Retina (tissue), 1 donor: ENCODE measurements around the gene SOX14.

Source experiments
- DNase-seq: peaks from one replicate; pipeline ENCODE4 v3.0.0-alpha.2; 2016

SOX14 gene

GRCh38 chr3:137764001-137764433 lies at the start of gene SOX14:
Gene SOX14 (plus strand): TSS chr3:137764315. CDS start chr3:137764785, 470 bp downstream.
- DNase-seq: no peak

- no peak for DNase-seq
These were observed 49.6 kb upstream of the SOX14 start for GRCh38 chr3:137714551-137714950.

DNA sequence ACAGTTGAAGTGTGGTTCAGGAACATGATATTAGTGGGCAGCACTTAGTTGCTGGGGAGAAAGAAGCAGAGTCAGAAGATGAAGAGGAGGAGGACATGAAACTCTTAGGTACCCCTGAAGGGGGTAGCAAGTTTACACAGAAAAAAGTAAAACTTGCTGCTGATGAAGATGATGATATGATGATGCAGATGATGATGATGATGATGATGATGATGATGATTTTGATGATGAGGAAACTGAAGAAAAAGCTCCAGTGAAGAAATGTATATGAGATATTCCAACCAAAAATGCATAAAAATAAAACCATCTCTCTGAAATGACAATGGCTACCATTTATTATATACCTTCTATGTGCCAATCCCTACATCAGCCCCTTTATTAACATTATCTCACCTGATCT lies 39.9 kb upstream of the SOX14 start:
- no peak for DNase-seq

- DNase-seq: no peak
These were observed 26.9 kb upstream of the SOX14 start for GRCh38 chr3:137737208-137737607.

GRCh38 chr3:137738710-137739109 lies 25.4 kb upstream of the SOX14 start:
- no peak for DNase-seq

- DNase-seq: no peak
These were observed 20.5 kb upstream of the SOX14 start for GRCh38 chr3:137743608-137744007.

DNA sequence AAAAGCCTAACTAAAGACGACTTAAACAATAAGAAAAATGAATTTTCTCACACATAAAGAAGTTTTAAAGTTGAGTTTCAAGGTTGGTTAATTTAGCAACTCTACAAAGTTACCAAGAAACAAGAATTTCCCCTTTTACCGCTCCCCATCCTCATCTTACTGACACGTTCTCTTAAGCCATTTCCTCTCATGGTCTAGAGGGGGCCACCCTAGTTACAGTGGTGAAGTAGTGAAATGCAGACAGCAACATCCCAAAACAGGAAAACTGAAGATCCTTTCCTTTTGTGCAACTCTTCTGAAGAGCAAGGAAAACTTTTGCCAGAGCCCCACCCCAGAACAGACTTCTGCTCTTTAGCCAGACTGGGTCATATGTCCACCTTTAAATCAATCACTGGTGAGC lies 17.3 kb upstream of the SOX14 start:
- no peak for DNase-seq

GRCh38 chr3:137759505-137759904 lies 4.6 kb upstream of the SOX14 start:
- DNase-seq: no peak

GRCh38 chr3:137760341-137761098 lies 3.6 kb upstream of the SOX14 start:
- DNase-seq: peak; percentile 52

GRCh38 chr3:137761099-137761562 lies 3.0 kb upstream of the SOX14 start:
- DNase-seq: peak; percentile 58

DNA sequence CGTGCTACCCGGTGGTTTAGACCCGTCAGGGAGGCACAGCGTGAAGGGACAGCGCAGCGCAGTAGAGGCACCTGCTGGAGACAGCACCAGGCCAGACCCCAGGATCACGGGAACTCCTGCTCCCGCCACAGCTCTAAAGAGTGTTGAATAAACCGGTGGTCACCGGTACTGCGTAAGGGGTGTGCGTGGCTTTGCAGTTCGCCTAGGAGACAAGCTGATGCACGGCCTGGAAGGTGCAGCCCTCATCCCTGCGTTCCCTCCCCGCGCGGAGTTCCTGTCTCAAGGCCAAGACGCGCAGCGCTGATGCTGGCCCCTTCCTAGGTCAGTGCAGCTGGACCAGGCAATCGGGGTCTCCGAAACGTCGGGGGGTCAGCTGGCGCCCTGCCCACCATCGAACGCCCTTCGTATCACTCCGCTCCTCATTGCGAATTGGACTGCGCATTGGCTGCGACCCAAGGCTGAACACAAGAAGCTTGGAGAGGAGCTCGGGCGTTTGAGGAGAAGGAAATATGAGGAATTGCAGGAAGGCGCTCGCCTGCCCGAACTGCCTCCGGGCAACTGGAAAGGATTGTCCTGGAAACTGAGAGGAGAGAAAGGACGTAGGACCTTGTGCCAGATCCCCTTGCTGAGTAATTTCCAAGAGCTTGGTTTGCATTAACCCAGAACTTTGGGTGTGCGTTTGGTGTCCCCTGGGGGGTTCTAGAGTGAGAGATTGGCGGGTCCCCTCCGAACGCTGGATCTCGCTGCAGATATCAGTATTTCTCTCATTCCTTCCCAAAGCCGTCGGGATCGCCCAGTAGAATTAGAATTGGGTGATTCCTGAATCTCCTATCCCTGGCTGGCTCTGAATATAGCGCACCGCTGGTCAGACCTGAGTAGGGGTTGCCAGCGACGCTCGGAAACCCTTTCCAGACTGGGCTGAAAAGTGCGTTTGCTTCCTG lies 2.3 kb upstream of the SOX14 start:
- peak; percentile 69 for DNase-seq

GRCh38 chr3:137762674-137763593 lies 1.2 kb upstream of the SOX14 start:
- DNase-seq: peak; percentile 69

DNA sequence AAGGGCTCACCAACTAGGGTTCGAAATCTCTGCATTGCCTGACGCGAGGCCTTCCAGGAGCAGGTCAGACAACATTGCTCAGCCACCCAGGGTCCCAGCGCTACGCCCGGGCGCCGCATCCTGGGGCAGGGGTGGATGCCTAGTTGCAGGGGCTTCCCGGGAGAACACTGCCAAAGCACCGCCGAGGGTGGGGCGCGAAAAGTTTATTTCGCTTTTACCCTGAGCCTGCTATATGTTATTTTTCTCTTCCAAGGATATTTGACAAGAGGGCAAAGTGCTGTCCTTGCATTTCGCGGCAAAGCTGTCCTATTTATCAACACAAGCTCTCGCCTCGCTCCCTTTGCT lies 549 bp upstream of the SOX14 start:
- DNase-seq: peak; percentile 70

- peak; percentile 61 for DNase-seq
These were observed 621 bp downstream of the SOX14 start for GRCh38 chr3:137764563-137765309.

GRCh38 chr3:137765310-137766033 lies 1.4 kb downstream of the SOX14 start:
- no peak for DNase-seq

- peak; percentile 57 for DNase-seq
These were observed 2.1 kb downstream of the SOX14 start for GRCh38 chr3:137766041-137766875.

GRCh38 chr3:137766876-137767537 lies 2.9 kb downstream of the SOX14 start:
- peak; percentile 66 for DNase-seq

DNA sequence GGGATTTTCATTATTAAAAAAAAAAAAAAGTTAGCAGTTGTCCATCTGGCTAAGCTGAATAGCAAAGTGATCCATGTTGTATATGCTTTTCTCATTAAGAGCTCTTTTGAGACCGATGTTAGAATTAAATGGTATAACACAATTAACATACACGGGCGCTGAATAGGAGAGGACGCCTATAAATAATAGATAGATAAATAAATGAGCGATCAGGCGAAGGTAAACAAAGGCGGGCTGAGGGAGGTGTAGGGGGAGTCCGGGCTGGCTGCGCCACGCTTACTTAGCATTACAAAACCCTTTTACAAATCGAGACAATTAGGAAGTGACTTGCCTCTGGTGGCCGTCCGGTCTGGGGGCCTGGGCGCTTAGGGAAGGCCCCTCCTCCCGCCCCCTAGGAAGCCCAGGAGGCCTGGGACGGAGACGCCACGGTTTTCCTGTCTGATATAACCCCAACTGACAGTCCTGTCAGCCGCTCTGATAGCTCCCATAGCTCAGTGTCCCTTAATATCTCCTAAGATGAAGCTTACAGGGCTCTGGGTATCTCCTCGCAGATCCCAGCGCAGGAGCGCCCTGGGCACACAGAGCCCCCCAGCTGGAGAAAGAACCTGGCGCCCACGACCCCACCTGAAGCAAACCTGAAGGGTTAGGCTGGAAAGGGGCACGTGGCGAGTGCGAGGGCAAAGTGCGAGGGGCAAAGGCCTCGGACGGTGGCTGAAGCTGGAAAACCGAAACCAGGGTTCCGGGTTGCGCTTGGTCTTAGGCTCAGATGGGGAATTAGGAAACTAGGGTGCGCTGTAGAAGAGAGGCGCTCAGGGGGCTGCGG lies 3.6 kb downstream of the SOX14 start:
- peak; percentile 78 for DNase-seq
